SK-N-SH treated with all-trans-retinoic acid at 6 μM for 48 hours (cell line): Measurements from ENCODE around the gene RHBDL1.

ENCODE experiments used
- ATAC-seq: fragments of 200-7000 bp; cut with Tn5 transposase; 3 replicates; pipeline ENCODE4 v1.9.1; 2020; ENCODE audit warnings: mild to moderate bottlenecking, moderate library complexity
- ESRRG ChIP-seq: fragments of 250-450 bp; sonication (Bioruptor Pico); IDR thresholded peaks from 2 replicates; pipeline ENCODE4 v1.6.1; 2021; ENCODE audit warnings: mild to moderate bottlenecking
- GLIS3 ChIP-seq: fragments of 250-450 bp; sonication (Bioruptor Pico); IDR thresholded peaks from 2 replicates; pipeline ENCODE4 v1.5.0; 2020; ENCODE audit warnings: mild to moderate bottlenecking, moderate library complexity
- ISL1 ChIP-seq: fragments of 250-450 bp; sonication (Bioruptor Pico); IDR thresholded peaks from 2 replicates; pipeline ENCODE4 v2.1.2; 2022; ENCODE audit warnings: mild to moderate bottlenecking, moderate library complexity
- OSR1 ChIP-seq: fragments of 250-450 bp; sonication (Bioruptor Pico); IDR thresholded peaks from 2 replicates; pipeline ENCODE4 v1.8.0; 2022; ENCODE audit warnings: moderate library complexity, mild to moderate bottlenecking, inconsistent platforms
- PATZ1 ChIP-seq: fragments of 250-450 bp; sonication (Bioruptor Pico); IDR thresholded peaks from 2 replicates; pipeline ENCODE4 v1.8.0; 2020; ENCODE audit warnings: mild to moderate bottlenecking, moderate library complexity, borderline replicate concordance
- RARB ChIP-seq: fragments of 250-450 bp; sonication (Bioruptor Pico); IDR thresholded peaks from 2 replicates; pipeline ENCODE4 v1.8.0; 2021; ENCODE audit warnings: mild to moderate bottlenecking, moderate library complexity
- SNAI2 ChIP-seq: fragments of 250-450 bp; sonication (Bioruptor Pico); IDR thresholded peaks from 2 replicates; pipeline ENCODE4 v1.5.0; 2020; ENCODE audit warnings: mild to moderate bottlenecking, moderate library complexity
- TCF4 ChIP-seq: fragments of 250-450 bp; sonication (Bioruptor Pico); IDR thresholded peaks from 2 replicates; pipeline ENCODE4 v1.8.0; 2021; ENCODE audit warnings: mild to moderate bottlenecking, moderate library complexity, borderline replicate concordance
- TOX ChIP-seq: fragments of 250-450 bp; sonication (Bioruptor Pico); IDR thresholded peaks from 2 replicates; pipeline ENCODE4 v1.8.0; 2021; ENCODE audit warnings: mild to moderate bottlenecking, moderate library complexity, borderline replicate concordance
- ZFP3 ChIP-seq: fragments of 250-450 bp; sonication (Bioruptor Pico); IDR thresholded peaks from 2 replicates; pipeline ENCODE4 v1.5.0; 2020; ENCODE audit warnings: mild to moderate bottlenecking, moderate library complexity
- ZFP30 ChIP-seq: fragments of 450-650 bp; formaldehyde crosslinking; IDR thresholded peaks from 2 replicates; pipeline ENCODE4 v1.5.0; 2022; ENCODE audit warnings: mild to moderate bottlenecking, moderate library complexity
- ZNF565 ChIP-seq: fragments of 450-650 bp; formaldehyde crosslinking; conservative IDR thresholded peaks from 2 replicates; pipeline ENCODE4 v1.5.0; 2020; ENCODE audit warnings: low read depth, mild to moderate bottlenecking, moderate library complexity
- ZNF70 ChIP-seq: fragments of 450-650 bp; formaldehyde crosslinking; IDR thresholded peaks from 2 replicates; pipeline ENCODE4 v1.5.0; 2020; ENCODE audit warnings: mild to moderate bottlenecking, moderate library complexity
- ZNF8 ChIP-seq: fragments of 450-650 bp; formaldehyde crosslinking; IDR thresholded peaks from 2 replicates; pipeline ENCODE4 v1.5.0; 2020; ENCODE audit warnings: mild to moderate bottlenecking, moderate library complexity
- TF ChIP-seq, protein P1 (sequence below): fragments of 250-450 bp; sonication (Bioruptor Pico); IDR thresholded peaks from 2 replicates; pipeline ENCODE4 v1.5.1; 2021; ENCODE audit warnings: mild to moderate bottlenecking, moderate library complexity
- TF ChIP-seq, protein P2 (sequence below): fragments of 250-450 bp; sonication (Bioruptor Pico); IDR thresholded peaks from 2 replicates; pipeline ENCODE4 v1.5.0; 2020; ENCODE audit warnings: mild to moderate bottlenecking, moderate library complexity
- TF ChIP-seq, protein P3 (sequence below): fragments of 250-450 bp; sonication (Bioruptor Pico); IDR thresholded peaks from 2 replicates; pipeline ENCODE4 v1.5.1; 2020; ENCODE audit warnings: low read depth, mild to moderate bottlenecking, moderate library complexity
- TF ChIP-seq, protein P4 (sequence below): fragments of 250-450 bp; sonication (Bioruptor Pico); IDR thresholded peaks from 2 replicates; pipeline ENCODE4 v1.8.0; 2021; ENCODE audit warnings: low read depth, mild to moderate bottlenecking, moderate library complexity, borderline replicate concordance

Gene RHBDL1

GRCh38 chr16:678858-679813, 3.7 kb downstream of the RHBDL1 start:
- TF ChIP-seq OSR1 (CRISPR knock-in tag) (no peak), ISL1 (CRISPR knock-in tag) (no peak), ZFP30 (CRISPR knock-in tag) (no peak), ESRRG (CRISPR knock-in tag) (no peak), ZNF8 (no peak), ZFP3 (CRISPR knock-in tag) (no peak), PATZ1 (CRISPR knock-in tag) (no peak), TOX (CRISPR knock-in tag) (no peak), RARB (CRISPR knock-in tag) (no peak)
- TF ChIP-seq, all 23 proteins: peak for 0
- peak; percentile 44 for ATAC-seq

- TF ChIP-seq GLIS3 (CRISPR knock-in tag) (no peak), ESRRG (CRISPR knock-in tag) (no peak), ZNF565 (CRISPR knock-in tag) (no peak), ZFP3 (CRISPR knock-in tag) (no peak), TCF4 (no peak), SNAI2 (CRISPR knock-in tag) (no peak), TOX (CRISPR knock-in tag) (no peak), ZFP30 (CRISPR knock-in tag) (no peak), RARB (CRISPR knock-in tag) (no peak), PATZ1 (CRISPR knock-in tag) (no peak), ZNF70 (CRISPR knock-in tag) (no peak), ISL1 (CRISPR knock-in tag) (no peak), ZNF8 (no peak)
- TF ChIP-seq, protein P1, sequence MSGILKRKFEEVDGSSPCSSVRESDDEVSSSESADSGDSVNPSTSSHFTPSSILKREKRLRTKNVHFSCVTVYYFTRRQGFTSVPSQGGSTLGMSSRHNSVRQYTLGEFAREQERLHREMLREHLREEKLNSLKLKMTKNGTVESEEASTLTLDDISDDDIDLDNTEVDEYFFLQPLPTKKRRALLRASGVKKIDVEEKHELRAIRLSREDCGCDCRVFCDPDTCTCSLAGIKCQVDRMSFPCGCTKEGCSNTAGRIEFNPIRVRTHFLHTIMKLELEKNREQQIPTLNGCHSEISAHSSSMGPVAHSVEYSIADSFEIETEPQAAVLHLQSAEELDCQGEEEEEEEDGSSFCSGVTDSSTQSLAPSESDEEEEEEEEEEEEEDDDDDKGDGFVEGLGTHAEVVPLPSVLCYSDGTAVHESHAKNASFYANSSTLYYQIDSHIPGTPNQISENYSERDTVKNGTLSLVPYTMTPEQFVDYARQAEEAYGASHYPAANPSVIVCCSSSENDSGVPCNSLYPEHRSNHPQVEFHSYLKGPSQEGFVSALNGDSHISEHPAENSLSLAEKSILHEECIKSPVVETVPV (CRISPR knock-in tag) = no peak
- TF ChIP-seq, protein P2, sequence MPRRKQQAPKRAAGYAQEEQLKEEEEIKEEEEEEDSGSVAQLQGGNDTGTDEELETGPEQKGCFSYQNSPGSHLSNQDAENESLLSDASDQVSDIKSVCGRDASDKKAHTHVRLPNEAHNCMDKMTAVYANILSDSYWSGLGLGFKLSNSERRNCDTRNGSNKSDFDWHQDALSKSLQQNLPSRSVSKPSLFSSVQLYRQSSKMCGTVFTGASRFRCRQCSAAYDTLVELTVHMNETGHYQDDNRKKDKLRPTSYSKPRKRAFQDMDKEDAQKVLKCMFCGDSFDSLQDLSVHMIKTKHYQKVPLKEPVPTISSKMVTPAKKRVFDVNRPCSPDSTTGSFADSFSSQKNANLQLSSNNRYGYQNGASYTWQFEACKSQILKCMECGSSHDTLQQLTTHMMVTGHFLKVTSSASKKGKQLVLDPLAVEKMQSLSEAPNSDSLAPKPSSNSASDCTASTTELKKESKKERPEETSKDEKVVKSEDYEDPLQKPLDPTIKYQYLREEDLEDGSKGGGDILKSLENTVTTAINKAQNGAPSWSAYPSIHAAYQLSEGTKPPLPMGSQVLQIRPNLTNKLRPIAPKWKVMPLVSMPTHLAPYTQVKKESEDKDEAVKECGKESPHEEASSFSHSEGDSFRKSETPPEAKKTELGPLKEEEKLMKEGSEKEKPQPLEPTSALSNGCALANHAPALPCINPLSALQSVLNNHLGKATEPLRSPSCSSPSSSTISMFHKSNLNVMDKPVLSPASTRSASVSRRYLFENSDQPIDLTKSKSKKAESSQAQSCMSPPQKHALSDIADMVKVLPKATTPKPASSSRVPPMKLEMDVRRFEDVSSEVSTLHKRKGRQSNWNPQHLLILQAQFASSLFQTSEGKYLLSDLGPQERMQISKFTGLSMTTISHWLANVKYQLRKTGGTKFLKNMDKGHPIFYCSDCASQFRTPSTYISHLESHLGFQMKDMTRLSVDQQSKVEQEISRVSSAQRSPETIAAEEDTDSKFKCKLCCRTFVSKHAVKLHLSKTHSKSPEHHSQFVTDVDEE (CRISPR knock-in tag) = no peak
- TF ChIP-seq, protein P3, sequence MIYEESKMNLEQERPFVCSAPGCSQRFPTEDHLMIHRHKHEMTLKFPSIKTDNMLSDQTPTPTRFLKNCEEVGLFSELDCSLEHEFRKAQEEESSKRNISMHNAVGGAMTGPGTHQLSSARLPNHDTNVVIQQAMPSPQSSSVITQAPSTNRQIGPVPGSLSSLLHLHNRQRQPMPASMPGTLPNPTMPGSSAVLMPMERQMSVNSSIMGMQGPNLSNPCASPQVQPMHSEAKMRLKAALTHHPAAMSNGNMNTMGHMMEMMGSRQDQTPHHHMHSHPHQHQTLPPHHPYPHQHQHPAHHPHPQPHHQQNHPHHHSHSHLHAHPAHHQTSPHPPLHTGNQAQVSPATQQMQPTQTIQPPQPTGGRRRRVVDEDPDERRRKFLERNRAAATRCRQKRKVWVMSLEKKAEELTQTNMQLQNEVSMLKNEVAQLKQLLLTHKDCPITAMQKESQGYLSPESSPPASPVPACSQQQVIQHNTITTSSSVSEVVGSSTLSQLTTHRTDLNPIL = no peak
- TF ChIP-seq, protein P4, sequence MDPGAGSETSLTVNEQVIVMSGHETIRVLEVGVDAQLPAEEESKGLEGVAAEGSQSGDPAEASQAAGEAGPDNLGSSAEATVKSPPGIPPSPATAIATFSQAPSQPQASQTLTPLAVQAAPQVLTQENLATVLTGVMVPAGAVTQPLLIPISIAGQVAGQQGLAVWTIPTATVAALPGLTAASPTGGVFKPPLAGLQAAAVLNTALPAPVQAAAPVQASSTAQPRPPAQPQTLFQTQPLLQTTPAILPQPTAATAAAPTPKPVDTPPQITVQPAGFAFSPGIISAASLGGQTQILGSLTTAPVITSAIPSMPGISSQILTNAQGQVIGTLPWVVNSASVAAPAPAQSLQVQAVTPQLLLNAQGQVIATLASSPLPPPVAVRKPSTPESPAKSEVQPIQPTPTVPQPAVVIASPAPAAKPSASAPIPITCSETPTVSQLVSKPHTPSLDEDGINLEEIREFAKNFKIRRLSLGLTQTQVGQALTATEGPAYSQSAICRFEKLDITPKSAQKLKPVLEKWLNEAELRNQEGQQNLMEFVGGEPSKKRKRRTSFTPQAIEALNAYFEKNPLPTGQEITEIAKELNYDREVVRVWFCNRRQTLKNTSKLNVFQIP (CRISPR knock-in tag) = no peak
- peak; percentile 48 for ATAC-seq
Observed at GRCh38 chr16:679814-680624, 4.5 kb downstream of the RHBDL1 start, which contains the start of gene STUB1. STUB1 (plus strand) TSS chr16:680410; CDS start chr16:680526, 116 bp downstream.
